Endothelial cell (in vitro differentiated cells): ENCODE measurements around the gene DCANP1. TPM values are rescaled to one million over a fixed set of nuclear protein-coding genes. Genes with fewer than 3 reads are reported as not detected.

Source experiments
- DNase-seq: peaks from one replicate; pipeline ENCODE4 v3.0.0; 2021; ENCODE audit warnings: low spot score
- H3K27ac Mint-ChIP-seq: one replicate; pipeline ENCODE4 v1.8.0; 2021; ENCODE audit warnings: mixed read lengths, inconsistent platforms; ENCODE audit not compliant: unreplicated experiment
- H3K27me3 Mint-ChIP-seq: one replicate; pipeline ENCODE4 v1.8.0; 2021; ENCODE audit warnings: mild to moderate bottlenecking, moderate library complexity, mixed read lengths, inconsistent platforms; ENCODE audit not compliant: unreplicated experiment
- H3K36me3 Mint-ChIP-seq: one replicate; pipeline ENCODE4 v1.8.0; 2021; ENCODE audit warnings: mild to moderate bottlenecking, low read depth, mixed read lengths, inconsistent platforms; ENCODE audit not compliant: unreplicated experiment
- H3K4me1 Mint-ChIP-seq: one replicate; pipeline ENCODE4 v1.8.0; 2021; ENCODE audit warnings: mild to moderate bottlenecking, mixed read lengths, inconsistent platforms; ENCODE audit not compliant: unreplicated experiment
- H3K4me3 Mint-ChIP-seq: one replicate; pipeline ENCODE4 v1.8.0; 2021; ENCODE audit warnings: mild to moderate bottlenecking, mixed read lengths, inconsistent platforms; ENCODE audit not compliant: unreplicated experiment
- H3K9me3 Mint-ChIP-seq: one replicate; pipeline ENCODE4 v1.8.0; 2021; ENCODE audit warnings: mixed read lengths, inconsistent platforms; ENCODE audit not compliant: unreplicated experiment
- total RNA-seq: library from RNA; stranded (reverse); fragmentation: NEBNext Ultra II Directional; extraction: Animal tissue kit (Norgen Biotek cat#: 25700); gene quantifications from one replicate; pipeline ENCODE4 v1.2.1, GENCODE V29; 2021; ENCODE audit not compliant: unreplicated experiment
- TF ChIP-seq, protein P1 (sequence below): fragments of 200-600 bp; sonication (generic); IDR thresholded peaks from one replicate; pipeline ENCODE4 v1.5.0; 2021; ENCODE audit warnings: antibody characterized with exemption; ENCODE audit not compliant: unreplicated experiment

The DCANP1 gene
- total RNA-seq, 1 donor from 2014 or later, result not detected

DNA sequence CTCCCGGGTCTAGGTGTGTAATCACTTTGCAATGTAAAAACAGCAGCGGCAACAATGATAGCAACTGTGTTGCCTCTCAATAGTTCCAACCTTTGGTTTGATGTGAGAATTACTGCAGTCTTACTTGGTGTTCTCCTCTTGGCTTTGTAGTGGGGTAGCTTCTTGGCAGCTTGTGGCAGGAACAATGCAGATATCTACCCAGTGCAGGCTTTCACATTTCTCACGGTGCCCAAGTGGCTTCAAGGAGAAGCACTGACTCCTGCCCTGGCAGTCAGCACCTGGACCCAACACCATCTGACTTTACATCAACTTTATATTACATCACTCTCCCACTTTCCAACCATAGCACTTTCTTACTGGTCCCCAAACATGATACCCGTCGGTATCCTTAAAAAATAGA lies 33.4 kb upstream of the DCANP1 start:
- H3K27ac Mint-ChIP-seq, result no peak overlapping the region
- peaks cover 18% of the 10 kb centered on the region for H3K27me3 Mint-ChIP-seq
- no peak overlapping the region for H3K4me3 Mint-ChIP-seq
- H3K36me3 Mint-ChIP-seq, result peaks cover 4% of the 10 kb centered on the region
- TF ChIP-seq, protein P1, sequence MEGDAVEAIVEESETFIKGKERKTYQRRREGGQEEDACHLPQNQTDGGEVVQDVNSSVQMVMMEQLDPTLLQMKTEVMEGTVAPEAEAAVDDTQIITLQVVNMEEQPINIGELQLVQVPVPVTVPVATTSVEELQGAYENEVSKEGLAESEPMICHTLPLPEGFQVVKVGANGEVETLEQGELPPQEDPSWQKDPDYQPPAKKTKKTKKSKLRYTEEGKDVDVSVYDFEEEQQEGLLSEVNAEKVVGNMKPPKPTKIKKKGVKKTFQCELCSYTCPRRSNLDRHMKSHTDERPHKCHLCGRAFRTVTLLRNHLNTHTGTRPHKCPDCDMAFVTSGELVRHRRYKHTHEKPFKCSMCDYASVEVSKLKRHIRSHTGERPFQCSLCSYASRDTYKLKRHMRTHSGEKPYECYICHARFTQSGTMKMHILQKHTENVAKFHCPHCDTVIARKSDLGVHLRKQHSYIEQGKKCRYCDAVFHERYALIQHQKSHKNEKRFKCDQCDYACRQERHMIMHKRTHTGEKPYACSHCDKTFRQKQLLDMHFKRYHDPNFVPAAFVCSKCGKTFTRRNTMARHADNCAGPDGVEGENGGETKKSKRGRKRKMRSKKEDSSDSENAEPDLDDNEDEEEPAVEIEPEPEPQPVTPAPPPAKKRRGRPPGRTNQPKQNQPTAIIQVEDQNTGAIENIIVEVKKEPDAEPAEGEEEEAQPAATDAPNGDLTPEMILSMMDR, result no peak
- H3K4me1 Mint-ChIP-seq, result no peaks in the 10 kb centered on the region
- no peak for DNase-seq
- no peaks in the 10 kb centered on the region for H3K9me3 Mint-ChIP-seq

DNA sequence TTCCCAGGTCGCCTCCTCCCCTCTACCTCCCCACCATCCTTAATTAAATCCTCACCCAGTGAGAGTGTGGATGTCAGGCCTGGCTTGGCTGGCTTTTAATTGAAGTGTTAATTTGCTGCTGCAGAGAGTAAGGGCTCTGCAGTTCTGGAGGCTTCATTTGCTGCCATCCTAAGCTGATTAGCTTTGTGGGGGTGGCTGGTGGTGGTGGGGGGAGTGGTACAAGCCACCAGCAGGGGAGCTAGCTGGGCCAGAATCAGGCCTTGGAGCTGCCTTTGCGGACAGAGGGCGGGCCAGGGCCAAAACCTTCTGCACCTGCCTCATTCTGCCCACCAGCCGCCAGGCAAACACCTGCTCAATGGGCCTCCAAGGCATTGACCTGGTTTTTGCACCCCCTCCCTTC lies 31.8 kb upstream of the DCANP1 start:
- H3K36me3 Mint-ChIP-seq, result peaks cover 4% of the 10 kb centered on the region
- no peaks in the 10 kb centered on the region for H3K9me3 Mint-ChIP-seq
- H3K4me3 Mint-ChIP-seq, result no peak overlapping the region
- peaks cover 18% of the 10 kb centered on the region for H3K27me3 Mint-ChIP-seq
- DNase-seq, result no peak
- TF ChIP-seq, protein P1, result no peak
- H3K27ac Mint-ChIP-seq, result no peak overlapping the region
- H3K4me1 Mint-ChIP-seq, result no peaks in the 10 kb centered on the region

DNA sequence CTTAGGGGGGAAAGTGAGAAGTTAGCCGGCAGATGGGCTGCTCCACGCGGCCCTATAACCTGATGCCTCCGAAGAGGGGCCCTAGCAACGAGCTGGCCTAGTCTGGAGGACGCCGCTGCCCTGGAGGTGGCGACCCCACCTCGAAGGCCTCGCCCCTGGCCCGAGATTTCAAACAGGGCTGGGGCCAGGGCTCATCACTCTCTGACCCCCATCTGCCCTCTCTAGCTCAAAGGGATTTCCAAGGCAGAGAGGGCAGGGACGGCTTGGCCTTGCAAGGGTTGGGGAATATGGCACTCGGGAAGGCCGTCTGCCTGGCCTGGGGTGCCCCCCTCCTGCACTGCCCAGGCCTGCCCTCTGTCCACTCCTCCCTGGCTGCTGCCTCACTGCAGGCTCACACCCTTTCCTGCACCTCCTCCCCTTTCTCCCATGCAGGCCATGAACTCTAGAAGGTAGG lies 30.5 kb upstream of the DCANP1 start:
- no peak for DNase-seq
- Mint-ChIP-seq H3K4me1 (no peaks in the 10 kb centered on the region), H3K27me3 (peaks cover 12% of the 10 kb centered on the region), H3K27ac (no peak overlapping the region), H3K9me3 (no peaks in the 10 kb centered on the region), H3K36me3 (peaks cover 4% of the 10 kb centered on the region), H3K4me3 (no peak overlapping the region)
- TF ChIP-seq, protein P1, result no peak

DNA sequence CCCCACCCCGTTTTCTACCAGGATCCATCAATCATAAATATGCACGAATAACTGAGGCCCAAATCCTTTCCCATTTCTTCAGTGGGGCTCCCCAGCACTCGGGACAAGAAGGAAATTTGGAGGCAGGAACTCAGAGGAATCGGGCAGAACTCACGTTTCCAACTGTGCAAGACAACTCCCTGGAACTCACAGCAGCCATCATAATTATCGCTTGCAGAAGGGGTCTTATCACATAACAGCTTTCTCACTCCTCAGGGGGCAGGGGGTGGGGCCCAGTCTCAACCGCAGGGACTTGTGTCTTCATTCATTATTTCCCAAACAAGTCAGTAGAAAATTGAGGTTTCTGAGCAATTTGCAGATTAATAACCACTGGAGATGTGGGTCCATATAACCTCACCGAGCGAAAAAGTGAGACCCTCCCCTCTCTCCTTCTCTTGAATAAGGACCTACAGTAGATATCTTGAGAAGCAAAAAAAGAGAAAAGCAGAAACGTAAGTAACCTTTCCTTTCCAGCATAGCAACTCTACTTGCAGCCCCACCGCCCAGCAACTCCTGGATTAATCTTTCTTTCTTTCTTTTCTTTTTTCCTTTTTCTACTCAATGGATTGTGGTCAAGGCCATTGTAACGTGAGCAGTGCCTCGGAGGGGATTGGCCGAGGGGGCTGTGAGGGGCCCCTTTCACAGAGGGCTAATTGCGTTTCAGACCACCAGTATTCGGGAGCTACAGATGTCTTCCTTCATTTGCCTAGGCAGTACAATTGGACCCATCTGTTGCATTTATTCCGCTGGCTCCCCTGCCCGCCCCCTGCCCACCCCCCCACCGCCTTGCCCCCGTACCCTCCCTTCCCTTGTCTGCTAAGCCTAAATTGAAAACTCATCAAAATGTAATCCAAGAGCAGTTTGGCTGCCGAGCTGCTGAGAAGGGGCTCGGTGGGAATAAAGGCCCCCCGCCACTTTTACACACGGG lies 29.8 kb upstream of the DCANP1 start:
- H3K9me3 Mint-ChIP-seq, result no peaks in the 10 kb centered on the region
- H3K36me3 Mint-ChIP-seq, result peaks cover 4% of the 10 kb centered on the region
- DNase-seq, result no peak
- TF ChIP-seq, protein P1, result no peak
- no peaks in the 10 kb centered on the region for H3K4me1 Mint-ChIP-seq
- peaks cover 12% of the 10 kb centered on the region for H3K27me3 Mint-ChIP-seq
- no peak overlapping the region for H3K4me3 Mint-ChIP-seq
- H3K27ac Mint-ChIP-seq, result no peak overlapping the region
